H1 (cell line): Measurements from ENCODE around the gene KXD1. TPM values are rescaled to one million over a fixed set of nuclear protein-coding genes. Genes with fewer than 3 reads are reported as not detected.

Experiments
- CTCF ChIA-PET: fragments of 300-600 bp; sonication (Branson Sonifier 250); formaldehyde crosslinking; loops from one replicate; lab custom pipeline; 2021; ENCODE audit not compliant: partially characterized antibody; lab: Charles Lee
- POLR2A ChIA-PET: fragments of 300-600 bp; sonication (Branson Sonifier 250); formaldehyde crosslinking; loops from one replicate; lab custom pipeline; 2021; ENCODE audit warnings: inconsistent platforms; ENCODE audit not compliant: partially characterized antibody; lab: Charles Lee
- DNase-seq, 2 experiments: peaks; one replicate each; pipeline versions ENCODE4 v3.0.0 to v3.0.0-alpha.2; 2010 to 2022; ENCODE audit warnings: low spot score in 2 of 2, low read depth in 1 of 2, mixed read lengths in 1 of 2
- FAIRE-seq: peaks from 2 replicates; lab custom pipeline; 2011; peaks lifted over from hg19 to GRCh38; lab: Jason Lieb, UNC
- H2AFZ ChIP-seq: 2 replicates; pipeline ENCODE4 v1.8.1; 2012; ENCODE audit warnings: low read length, inconsistent platforms
- H2AK5ac ChIP-seq: 2 replicates; pipeline ENCODE4 v1.6.1; 2013; ENCODE audit warnings: low read depth, low read length
- H2BK120ac ChIP-seq: replicated peaks from 2 replicates; pipeline ENCODE3; 2013; ENCODE audit warnings: low read depth, low read length, inconsistent platforms
- H2BK12ac ChIP-seq: 2 replicates; pipeline ENCODE4 v1.6.1; 2013; ENCODE audit warnings: low read depth, low read length
- H2BK15ac ChIP-seq: 2 replicates; pipeline ENCODE4 v1.6.1; 2013; ENCODE audit warnings: low read length
- H2BK20ac ChIP-seq: 2 replicates; pipeline ENCODE4 v1.6.1; 2013; ENCODE audit warnings: low read length
- H2BK5ac ChIP-seq: 2 replicates; pipeline ENCODE4 v1.6.1; 2013; ENCODE audit warnings: low read depth, low read length
- H3K14ac ChIP-seq: 2 replicates; pipeline ENCODE4 v1.6.1; 2013; ENCODE audit warnings: inconsistent platforms; ENCODE audit not compliant: insufficient read length
- H3K18ac ChIP-seq: 2 replicates; pipeline ENCODE4 v1.6.1; 2013; ENCODE audit warnings: low read length; ENCODE audit errors: extremely low read depth
- H3K23ac ChIP-seq: 2 replicates; pipeline ENCODE4 v1.6.1; 2013; ENCODE audit warnings: inconsistent platforms; ENCODE audit not compliant: insufficient read length
- H3K23me2 ChIP-seq: 2 replicates; pipeline ENCODE4 v1.6.1; 2013; ENCODE audit warnings: low read depth, low read length
- H3K27ac ChIP-seq: 2 replicates; pipeline ENCODE4 v1.6.1; 2011; ENCODE audit warnings: low read depth, low read length, inconsistent platforms
- H3K27me3 ChIP-seq, 4 experiments: replicated peaks in 1 of 4; 1 replicate in 1 of 4; 2 replicates in 3 of 4; pipeline versions ENCODE4 v1.6.1 to v1.8.1; 2011 to 2013; ENCODE audit warnings: low read length in 3 of 4, mild to moderate bottlenecking in 3 of 4, inconsistent platforms in 2 of 4, mixed read lengths in 2 of 4, moderate library complexity in 1 of 4; ENCODE audit not compliant: control insufficient read depth in 3 of 4, insufficient read depth in 3 of 4; ENCODE audit errors: extremely low read depth in 1 of 4
- H3K36me3 ChIP-seq, 4 experiments: 2 replicates each; pipeline versions ENCODE4 v1.6.1 to v1.8.1; 2011 to 2013; ENCODE audit warnings: mild to moderate bottlenecking in 4 of 4, low read length in 3 of 4, moderate library complexity in 2 of 4, control low read depth in 1 of 4, inconsistent platforms in 1 of 4; ENCODE audit not compliant: insufficient read depth in 4 of 4, control insufficient read depth in 2 of 4
- H3K4ac ChIP-seq: replicated peaks from 2 replicates; pipeline ENCODE3; 2013; ENCODE audit warnings: low read length, low read depth, mixed read lengths, inconsistent platforms; ENCODE audit not compliant: insufficient read length
- H3K4me1 ChIP-seq, 4 experiments: replicated peaks in 1 of 4; 1 replicate in 1 of 4; 2 replicates in 3 of 4; pipeline versions ENCODE4 v1.6.1 to v1.8.1; 2011 to 2013; ENCODE audit warnings: low read length in 3 of 4, inconsistent platforms in 2 of 4, mixed read lengths in 1 of 4; ENCODE audit not compliant: insufficient read depth in 4 of 4, control insufficient read depth in 3 of 4
- H3K4me2 ChIP-seq, 2 experiments: 2 replicates each; pipeline versions ENCODE4 v1.6.1 to v1.8.1; 2011 to 2013; ENCODE audit warnings: low read depth in 2 of 2, low read length in 2 of 2, control low read depth in 1 of 2, inconsistent platforms in 1 of 2, mild to moderate bottlenecking in 1 of 2; ENCODE audit not compliant: insufficient read depth in 1 of 2
- H3K4me3 ChIP-seq, 4 experiments: fragments of 200-600, 300-600 bp in 1 of 4; sonication (generic), shearing (Covaris generic), sonication (Bioruptor Twin) in 1 of 4; 2 replicates each; pipeline versions ENCODE4 v1.5.1 to v1.8.1; 2011 to 2016; ENCODE audit warnings: low read length in 4 of 4, low read depth in 3 of 4, control low read depth in 2 of 4, inconsistent platforms in 2 of 4, mild to moderate bottlenecking in 2 of 4, mixed read lengths in 1 of 4, moderate library complexity in 1 of 4; ENCODE audit not compliant: insufficient read depth in 2 of 4; ENCODE audit errors: extremely low read depth in 1 of 4
- H3K56ac ChIP-seq: replicated peaks from 2 replicates; pipeline ENCODE3; 2013; ENCODE audit warnings: low read depth, mild to moderate bottlenecking, mixed read lengths, low read length, inconsistent platforms; ENCODE audit not compliant: insufficient read length
- H3K79me1 ChIP-seq: 2 replicates; pipeline ENCODE4 v1.6.1; 2013; ENCODE audit warnings: low read depth, low read length, control low read depth
- H3K79me2 ChIP-seq, 2 experiments: 2 replicates each; pipeline versions ENCODE4 v1.6.1 to v1.8.1; 2012 to 2013; ENCODE audit warnings: low read length in 2 of 2, mild to moderate bottlenecking in 2 of 2, inconsistent platforms in 1 of 2; ENCODE audit not compliant: insufficient read depth in 2 of 2, control insufficient read depth in 1 of 2
- H3K9ac ChIP-seq, 4 experiments: replicated peaks in 1 of 4; 1 replicate in 1 of 4; 2 replicates in 3 of 4; pipeline versions ENCODE4 v1.6.1 to v1.8.1; 2011 to 2013; ENCODE audit warnings: low read depth in 3 of 4, low read length in 3 of 4, control low read depth in 2 of 4, mild to moderate bottlenecking in 2 of 4, moderate library complexity in 2 of 4, inconsistent platforms in 1 of 4; ENCODE audit errors: extremely low read depth in 1 of 4
- H3K9me3 ChIP-seq, 2 experiments: 2 replicates each; pipeline versions ENCODE4 v1.6.1 to v1.8.1; 2012 to 2013; ENCODE audit warnings: mild to moderate bottlenecking in 2 of 2, moderate library complexity in 2 of 2, control low read depth in 1 of 2, inconsistent platforms in 1 of 2, low read depth in 1 of 2, low read length in 1 of 2, mixed read lengths in 1 of 2; ENCODE audit not compliant: insufficient read depth in 2 of 2
- H4K20me1 ChIP-seq, 2 experiments: replicated peaks in 1 of 2; 2 replicates each; pipeline versions ENCODE3 to v1.8.1; 2011 to 2013; ENCODE audit warnings: inconsistent platforms in 2 of 2, low read length in 2 of 2, mild to moderate bottlenecking in 1 of 2; ENCODE audit not compliant: insufficient read depth in 2 of 2, control insufficient read depth in 1 of 2
- H4K5ac ChIP-seq: 2 replicates; pipeline ENCODE4 v1.6.1; 2013; ENCODE audit warnings: low read length, low read depth, mixed read lengths, inconsistent platforms; ENCODE audit not compliant: insufficient read length
- H4K8ac ChIP-seq: 2 replicates; pipeline ENCODE4 v1.8.0; 2013; ENCODE audit warnings: mild to moderate bottlenecking, moderate library complexity, low read length, inconsistent platforms; ENCODE audit not compliant: insufficient read depth; ENCODE audit errors: extremely low read depth
- H4K91ac ChIP-seq: replicated peaks from 2 replicates; pipeline ENCODE3; 2013; ENCODE audit warnings: low read length, mixed read lengths, inconsistent platforms; ENCODE audit not compliant: insufficient read length
- KDM1A ChIP-seq: fragments of 200-600, 300-600 bp; sonication (generic); IDR thresholded peaks from 2 replicates; pipeline ENCODE4 v1.7.1; 2016; ENCODE audit warnings: mild to moderate bottlenecking, low read length, borderline replicate concordance
- NANOG ChIP-seq: IDR thresholded peaks from 2 replicates; pipeline ENCODE4 v1.6.1; 2011; ENCODE audit warnings: low read length, low read depth, mild to moderate bottlenecking, inconsistent platforms; ENCODE audit not compliant: insufficient read depth, poor library complexity, severe bottlenecking
- WGBS, 2 experiments: shearing (Covaris generic) in 1 of 2; methylation state at CpG; one replicate each; pipeline versions ENCODE4 v1.1.6 to v1.1.7; 2013 to 2015; ENCODE audit warnings: low lambda C conversion rate in 2 of 2, mixed read lengths in 2 of 2, inconsistent platforms in 1 of 2, low coverage in 1 of 2, missing lambda C conversion rate in 1 of 2; ENCODE audit not compliant: insufficient replicate concordance in 2 of 2, insufficient coverage in 1 of 2, insufficient read length in 1 of 2; ENCODE audit errors: extremely low coverage in 1 of 2, missing lambda C conversion rate in 1 of 2; 5-methylcytosine and 5-hydroxymethylcytosine counted together
- polyA plus RNA-seq, 7 experiments: library from polyadenylated mRNA; depleted of rRNA in 3 of 7; stranded (reverse) in 5 of 7; unstranded in 2 of 7; fragments of >200 nt in 5 of 7; fragments of 200-250 nt in 2 of 7; gene quantifications; 1 replicate in 5 of 7; 2 replicates in 1 of 7; 4 replicates in 1 of 7; pipeline versions ENCODE4 v1.2.1 to v1.2.3, GENCODE V29; 2011 to 2013; ENCODE audit warnings: missing spikeins in 2 of 7, mixed read lengths in 2 of 7
- total RNA-seq: library from RNA; stranded (reverse); fragmentation: NEBNext Ultra II Directional; extraction: Animal tissue kit (Norgen Biotek cat#: 25700); gene quantifications from 2 replicates; pipeline ENCODE4 v1.2.1, GENCODE V29; 2021

Gene KXD1
- total and polyA plus RNA-seq, 2 of the 8 experiments (the other 6 are each of a cell fraction or from before 2014, with no cell fraction given), result 115 to 267 TPM

GRCh38 chr19:18593367-18594095 is 35.9 kb downstream of the KXD1 start:
- TF ChIP-seq NANOG (no peak), KDM1A (peak; percentile 81; the same call in 1 of the 2 replicates)
- TF ChIP-seq, all 59 proteins: peak for 1
- Histone ChIP-seq H3K9ac (peak overlapping the region in 2 of 4 experiments; percentile 0 to 30; a peak in 1 of 7 replicates), H3K9me3 (no peaks in the 10 kb centered on the region), H3K36me3 (no peaks in the 10 kb centered on the region), H4K20me1 (peaks cover 0 to 3% of the 10 kb centered on the region in 2 experiments), H3K79me2 (no peaks in the 10 kb centered on the region), H2BK5ac (peak overlapping the region; percentile 63; the same call in 1 of the 2 replicates), H2BK20ac (no peak overlapping the region), H2BK12ac (0 out of 2 replicates have a peak overlapping the region, but pooled peaks have one; percentile 10), H3K27me3 (peaks cover 0 to 6% (median 3%) of the 10 kb centered on the region in 4 experiments; a peak in 5 of 7 replicates), H2AFZ (no peak overlapping the region), H3K4me3 (peak overlapping the region; percentile 30 to 66 (median 38)), H3K27ac (peak overlapping the region; percentile 24; the same call in 1 of the 2 replicates), H3K14ac (no peak overlapping the region), H3K23me2 (peaks cover 14% of the 10 kb centered on the region), H2AK5ac (no peak overlapping the region; the same call in 1 of the 2 replicates), H3K4me2 (peak overlapping the region; percentile 72 to 74), H3K18ac (peak overlapping the region; percentile 76), H3K56ac (peak overlapping the region; percentile 74), H3K4me1 (peaks cover 2 to 38% (median 27%) of the 10 kb centered on the region in 4 experiments), H2BK15ac (peak overlapping the region; percentile 82; the same call in 1 of the 2 replicates), H4K91ac (peak overlapping the region; percentile 95), H4K5ac (peak overlapping the region; percentile 73), H3K4ac (peak overlapping the region; percentile 63), H2BK120ac (peak overlapping the region; percentile 30), H3K79me1 (no peaks in the 10 kb centered on the region), H3K23ac (no peak overlapping the region), H4K8ac (peak overlapping the region; percentile 77)
- ChIA-PET CTCF (interaction anchor here (0.6 to 12.5 kb wide), 28 partner anchors 10 to 254 kb away, joined by 3 to 139 read pairs (median 4); partner anchors contain the start of genes FKBP8 and UBA52), POLR2A (interaction anchor here (0.8 to 10.3 kb wide), 17 partner anchors 10 to 263 kb away, joined by 3 to 112 read pairs (median 4); partner anchors contain the start of genes ELL, KXD1, TMEM59L and UBA52)
- no peak for FAIRE-seq
- DNase-seq, result no peak
- 27% methylated on average over 22 of the region's 25 CpGs; no CpG with 5 or more reads in 1 of the 2 experiments for WGBS, 2 experiments
